HG02610 (cell line): Measurements from ENCODE around the gene CRYGB.
"Not testable (repeated sequence)": the region's sequence is repeated elsewhere in the genome, so short reads cannot be mapped to it uniquely, and the experiment has no call there.

Experiments used
- ATAC-seq: cut with Tn5 transposase; IDR thresholded peaks from one replicate; pipeline ENCODE4 v1.9.1; 2021; ENCODE audit warnings: mild to moderate bottlenecking, moderate library complexity; ENCODE audit not compliant: unreplicated experiment

Gene CRYGB

DNA sequence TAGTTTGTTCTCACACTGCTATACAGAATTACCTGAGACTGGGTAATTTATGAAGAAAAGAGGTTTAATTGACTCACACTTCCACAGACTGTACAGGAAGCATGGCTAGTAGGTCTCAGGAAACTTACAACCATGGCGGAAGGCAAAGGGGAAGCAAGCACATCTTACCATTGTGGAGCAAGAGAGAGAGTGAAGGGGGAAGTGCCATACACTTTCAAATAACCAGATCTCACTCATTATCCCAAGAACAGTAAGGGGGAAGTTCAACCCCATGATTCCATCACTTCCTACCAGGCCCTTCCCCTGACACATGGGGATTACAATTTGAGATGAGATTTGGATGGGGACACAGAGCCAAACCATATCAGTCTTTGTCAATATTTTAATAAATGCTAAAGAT lies 5.0 kb upstream of the CRYGB start:
- no peak for ATAC-seq

GRCh38 chr2:208150094-208150493 lies 4.1 kb upstream of the CRYGB start:
- ATAC-seq = no peak

GRCh38 chr2:208148803-208149202 lies 2.8 kb upstream of the CRYGB start:
- ATAC-seq = no peak

DNA sequence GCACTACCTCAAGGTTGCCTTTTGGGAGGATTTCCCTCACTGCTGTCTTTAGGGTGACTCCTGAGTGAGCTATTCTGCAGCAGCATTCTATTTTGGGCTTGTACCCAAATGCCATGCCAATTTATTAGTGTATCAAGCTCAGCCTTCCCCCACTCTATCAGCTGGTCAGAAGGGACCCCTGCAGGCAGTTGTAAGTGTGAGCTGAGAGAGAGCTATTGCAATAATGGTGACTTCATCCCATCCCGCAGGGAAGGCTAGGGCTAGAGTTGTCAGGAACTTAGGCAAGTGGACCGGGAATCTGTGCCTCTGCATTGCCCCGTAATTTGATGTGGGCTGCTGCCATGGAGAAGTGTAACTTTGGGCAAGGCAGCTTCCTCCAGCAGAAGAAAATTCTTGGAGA lies 1.8 kb upstream of the CRYGB start:
- no peak for ATAC-seq

GRCh38 chr2:208147008-208147407 lies 1.1 kb upstream of the CRYGB start:
- ATAC-seq = no peak

DNA sequence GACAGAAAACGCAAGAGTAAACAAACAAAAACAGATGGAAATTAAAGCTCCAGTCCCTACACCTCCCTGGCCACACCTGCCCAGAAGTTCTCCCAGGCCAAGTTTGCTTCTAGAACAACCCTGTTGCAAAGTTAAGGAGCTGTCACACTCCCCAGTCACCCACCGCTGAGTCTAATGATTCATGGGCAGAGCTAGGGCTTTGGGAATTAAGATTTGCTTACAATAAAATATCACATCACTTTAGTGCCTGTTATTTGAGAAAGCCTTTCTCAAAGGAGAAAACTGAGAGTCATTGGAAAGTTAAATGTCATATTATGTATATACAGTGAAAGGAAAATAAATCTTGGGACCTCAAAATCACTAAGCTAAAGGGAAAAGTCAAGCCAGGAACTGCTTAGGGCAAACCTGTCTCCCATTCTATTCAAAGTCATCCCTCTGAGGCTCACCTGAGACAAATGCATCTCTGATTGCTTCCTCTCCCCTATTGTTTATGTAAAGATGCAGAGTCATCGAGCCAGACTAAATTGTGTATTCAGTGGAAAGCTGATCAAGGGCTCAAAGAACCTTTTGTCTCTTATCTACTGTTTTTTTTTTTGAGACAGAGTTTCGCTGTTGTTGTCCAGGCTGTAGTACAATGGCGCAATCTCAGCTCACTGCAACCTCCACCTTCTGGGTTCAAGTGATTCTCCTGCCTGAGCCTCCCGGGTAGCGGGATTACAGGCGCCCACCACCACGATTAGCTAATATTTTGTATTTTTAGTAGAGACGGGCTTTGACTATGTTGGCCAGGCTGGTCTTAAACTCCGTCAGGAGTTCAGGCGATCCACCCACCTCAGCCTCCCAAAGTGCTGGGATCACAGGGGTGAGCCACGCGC lies 2.8 kb downstream of the CRYGB start:
- no peak for ATAC-seq

DNA sequence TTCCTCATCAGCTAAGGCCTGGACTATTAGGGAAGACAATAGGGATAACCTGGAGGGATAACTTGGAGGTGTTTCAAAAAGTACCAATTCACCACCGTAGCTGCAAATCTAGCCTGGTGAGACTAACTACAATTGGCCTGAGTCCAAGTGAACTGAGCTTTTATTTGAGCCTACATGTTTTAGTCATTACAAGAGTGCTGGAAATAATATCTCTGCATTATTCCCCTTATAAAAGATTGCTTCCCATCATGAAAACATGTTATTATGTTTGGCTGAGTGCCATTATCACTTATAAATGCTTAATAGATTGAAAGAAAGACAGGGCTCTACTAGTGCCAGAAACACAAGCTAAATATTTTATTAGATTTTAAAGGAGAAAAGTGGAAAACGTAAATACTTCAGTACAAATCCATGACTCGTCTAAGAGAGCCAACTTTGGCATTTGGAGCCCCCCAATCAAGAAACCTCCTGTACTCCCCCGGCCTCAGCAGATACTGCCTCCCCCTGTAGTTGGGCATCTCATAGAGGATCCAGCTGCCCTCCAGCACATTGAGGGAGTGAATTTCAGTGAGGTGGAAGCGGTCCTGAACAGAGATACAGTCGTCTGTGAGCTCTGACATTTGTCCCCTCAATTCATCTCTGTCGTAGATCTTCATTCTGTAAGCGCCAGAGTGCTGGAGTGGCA lies 3.6 kb downstream of the CRYGB start:
- no peak for ATAC-seq

GRCh38 chr2:208139447-208139846 lies 6.5 kb downstream of the CRYGB start:
- no peak for ATAC-seq

GRCh38 chr2:208138334-208138733 lies 7.6 kb downstream of the CRYGB start:
- ATAC-seq = not testable (repeated sequence)

DNA sequence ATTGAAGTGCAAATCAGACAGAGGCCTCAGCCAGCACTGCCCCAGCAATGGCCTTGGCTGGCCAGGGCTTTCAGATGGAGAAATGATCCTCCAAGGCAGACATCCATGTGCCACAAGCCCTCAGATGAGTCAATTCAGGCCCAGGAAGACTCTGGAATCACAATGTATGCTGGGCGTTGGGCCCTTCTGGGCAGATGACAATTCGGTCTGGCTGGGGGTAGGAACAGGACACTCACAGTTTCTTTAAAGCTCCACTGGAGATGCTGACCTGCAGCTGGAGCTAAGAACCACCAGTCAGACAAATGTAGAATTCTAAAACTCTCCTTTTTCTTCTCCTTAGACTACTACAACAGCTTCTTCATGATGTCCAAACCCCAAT lies 9.3 kb downstream of the CRYGB start:
- no peak for ATAC-seq

DNA sequence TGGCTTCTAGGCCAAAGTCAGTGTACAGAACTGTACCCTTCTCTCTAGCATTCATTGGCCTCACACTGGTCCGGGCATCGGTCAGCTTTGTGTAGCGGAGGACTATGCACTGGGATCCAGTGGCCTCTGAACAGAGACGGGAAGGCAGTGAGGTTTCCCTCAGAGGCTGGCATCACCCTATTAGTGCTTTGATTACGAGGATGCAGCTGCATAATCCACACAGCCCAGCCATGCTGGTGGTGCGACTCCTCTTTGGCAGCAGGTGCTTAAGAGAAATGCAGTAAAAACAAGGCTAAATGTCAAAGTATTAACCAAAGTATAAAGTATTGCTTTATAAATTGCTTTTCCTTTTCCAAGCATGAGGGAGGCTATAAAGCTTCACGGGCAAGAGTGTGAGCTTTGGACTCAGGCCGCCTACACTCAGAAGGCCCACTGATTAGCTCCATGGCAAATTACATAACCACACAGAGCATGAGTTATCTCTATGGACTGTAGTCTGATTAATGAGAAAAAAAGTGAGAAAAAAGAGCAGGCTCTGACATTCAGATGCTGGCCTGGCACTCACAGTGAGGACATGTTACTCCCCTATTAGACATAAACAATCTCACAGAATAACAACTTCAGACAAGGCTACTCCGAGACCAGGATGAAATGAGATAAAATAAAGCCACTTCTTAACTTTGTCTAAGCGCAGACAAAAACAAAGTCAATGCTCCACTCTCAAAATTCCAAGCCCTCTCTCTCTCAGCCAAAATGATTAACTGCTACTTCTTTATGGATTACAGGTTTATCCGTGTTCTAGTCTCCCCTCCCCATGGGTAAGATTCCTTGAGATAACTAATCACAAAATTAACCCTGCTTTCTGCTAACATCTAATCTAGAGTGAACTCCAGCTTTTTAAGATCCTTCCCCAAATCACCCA lies 9.9 kb downstream of the CRYGB start:
- no peak for ATAC-seq

- peak; percentile 57 for ATAC-seq
These were observed 10.9 kb downstream of the CRYGB start for GRCh38 chr2:208134928-208135586.

DNA sequence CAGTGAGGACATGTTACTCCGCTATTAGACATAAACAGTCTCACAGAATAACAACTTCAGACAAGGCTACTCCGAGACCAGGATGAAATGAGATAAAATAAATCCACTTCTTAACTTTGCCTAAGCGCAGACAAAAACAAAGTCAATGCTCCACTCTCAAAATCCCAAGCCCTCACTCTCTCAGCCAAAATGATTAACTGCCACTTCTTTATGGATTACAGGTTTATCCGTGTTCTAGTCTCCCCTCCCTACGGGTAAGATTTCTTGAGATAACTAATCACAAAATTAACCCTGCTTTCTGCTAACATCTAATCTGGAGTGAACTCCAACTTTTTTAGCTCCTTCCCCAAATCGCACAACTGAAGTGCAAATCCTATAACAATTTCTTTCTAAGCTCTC lies 15.2 kb downstream of the CRYGB start:
- no peak for ATAC-seq

- no peak for ATAC-seq
These were observed 15.9 kb downstream of the CRYGB start, which contains the start of gene CRYGC for GRCh38 chr2:208129744-208130711. Gene CRYGC (minus strand): TSS chr2:208129828. CDS start chr2:208129792, 36 bp downstream.

GRCh38 chr2:208128136-208128535 lies 17.8 kb downstream of the CRYGB start:
- ATAC-seq = no peak

GRCh38 chr2:208127090-208127489 lies 18.9 kb downstream of the CRYGB start:
- ATAC-seq = no peak

DNA sequence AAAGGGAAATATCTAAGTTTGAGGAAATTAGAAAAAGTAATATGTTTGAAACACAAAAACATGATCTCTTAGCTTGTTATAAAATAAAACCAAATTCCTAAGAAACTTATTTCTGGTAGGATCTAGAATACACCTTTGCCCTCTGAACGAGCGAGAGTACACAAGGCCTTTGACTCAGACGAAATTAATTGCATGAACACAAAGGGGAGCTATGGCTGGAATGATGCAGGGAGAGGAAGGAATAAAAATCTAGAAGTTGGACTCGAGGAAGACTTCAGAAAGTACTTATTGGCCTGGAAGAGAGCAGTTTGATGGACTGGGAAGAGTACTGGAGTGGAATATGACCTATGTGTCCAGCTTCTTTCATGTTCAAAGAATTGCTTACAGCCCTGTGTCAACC lies 20.7 kb downstream of the CRYGB start:
- ATAC-seq = no peak

DNA sequence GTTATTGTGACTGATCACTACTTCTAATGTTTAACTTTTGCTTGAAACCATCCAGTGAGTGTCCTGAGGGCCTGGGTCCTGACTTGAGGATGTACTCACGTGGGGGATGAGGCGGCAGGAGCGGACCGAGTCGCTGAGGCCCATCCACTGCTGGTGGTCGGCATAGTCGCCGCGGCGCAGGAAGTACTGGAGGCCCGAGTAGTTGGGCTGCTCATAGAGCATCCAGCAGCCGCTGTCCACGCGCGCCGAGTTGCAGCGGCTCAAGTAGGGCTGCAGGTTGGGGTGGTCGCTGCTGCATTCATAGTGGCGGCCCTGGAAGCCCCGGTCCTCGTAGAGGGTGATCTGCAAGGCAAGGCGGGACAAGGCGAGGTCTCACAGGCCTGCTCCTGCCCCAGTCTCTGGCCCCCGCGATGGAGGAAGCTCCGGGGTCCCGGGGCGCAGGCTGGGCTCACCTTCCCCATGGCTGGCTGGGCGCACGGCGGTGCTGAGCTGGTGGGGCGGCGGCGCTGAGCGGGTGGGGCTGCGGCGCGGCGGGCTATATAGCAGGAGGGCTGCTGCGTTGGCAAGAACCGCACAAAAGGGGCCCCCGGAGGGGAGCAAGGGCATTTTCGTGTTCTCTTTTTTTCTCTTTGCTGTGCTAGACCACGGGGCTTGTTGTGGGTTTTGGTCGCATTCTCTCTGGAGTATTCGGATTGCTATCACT lies 21.8 kb downstream of the CRYGB start, which contains the start of gene CRYGD:
Gene CRYGD (minus strand): TSS at position 512 of the 703 bp plus-strand sequence. CDS start 51 bp downstream, at position 461.
- not testable (repeated sequence) for ATAC-seq

DNA sequence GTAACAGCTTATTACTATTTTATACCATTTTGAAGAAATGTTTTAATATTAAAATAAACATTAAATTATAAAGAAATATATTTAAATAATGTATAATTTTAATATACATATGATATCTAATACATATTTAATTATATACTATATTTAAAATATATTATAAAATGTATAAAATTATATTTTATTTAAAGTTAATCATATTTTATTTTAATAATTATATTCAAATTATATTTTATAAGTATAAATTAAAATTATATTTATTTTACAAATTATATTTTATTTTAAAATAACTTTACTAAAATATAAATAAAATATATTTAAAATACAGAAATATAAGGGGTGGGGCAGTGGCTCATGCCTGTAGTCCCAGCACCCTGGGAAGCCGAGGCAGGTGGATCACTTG lies 23.7 kb downstream of the CRYGB start:
- ATAC-seq = no peak
